ENCODE results near the gene COX20.

The COX20 gene

GRCh38 chr1:244868484-244869363 is 33.3 kb downstream of the COX20 start:
- no peak for DNase-seq (ENCODE audit: low read depth)
- in situ Hi-C loops (cut with HindIII; ENCODE audit: low sequenced_read_pairs) = no loop called here
- TF ChIP-seq CTCF (IDR thresholded peaks at IDR 0.05; ENCODE audit: low read depth, low read length, missing control alignments) = no peak
- no peak overlapping the region for H3K4me3 ChIP-seq (ENCODE audit: low read depth, low read length)

DNA sequence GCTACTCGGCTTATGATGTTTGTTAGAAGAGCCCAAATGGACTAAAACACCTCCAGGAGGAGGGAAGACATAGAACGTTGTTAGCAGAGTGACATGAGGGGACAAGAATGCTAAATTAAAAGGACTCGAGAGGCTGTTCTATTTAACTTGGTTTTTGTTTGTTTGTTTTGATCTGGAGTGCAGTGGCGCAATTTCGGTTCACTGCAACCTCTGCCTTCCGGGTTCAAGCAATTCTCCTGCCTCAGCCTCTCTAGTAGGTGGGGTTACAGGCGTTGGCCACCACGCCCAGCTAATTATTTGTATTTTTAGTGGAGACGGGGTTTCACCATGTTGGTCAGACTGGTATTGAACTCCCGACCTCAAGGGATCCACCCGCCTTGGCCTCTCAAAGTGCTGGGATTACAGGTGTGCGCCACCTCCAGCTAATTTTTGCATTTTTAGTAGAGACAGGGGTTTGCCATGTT is 33.9 kb downstream of the COX20 start:
- DNase-seq (ENCODE audit: low read depth) = no peak
- in situ Hi-C loops (cut with HindIII; ENCODE audit: low sequenced_read_pairs) = no loop called here
- no peak overlapping the region for H3K4me3 ChIP-seq (ENCODE audit: low read depth, low read length)
- no peak for TF ChIP-seq CTCF (IDR thresholded peaks at IDR 0.05; ENCODE audit: low read depth, low read length, missing control alignments)

DNA sequence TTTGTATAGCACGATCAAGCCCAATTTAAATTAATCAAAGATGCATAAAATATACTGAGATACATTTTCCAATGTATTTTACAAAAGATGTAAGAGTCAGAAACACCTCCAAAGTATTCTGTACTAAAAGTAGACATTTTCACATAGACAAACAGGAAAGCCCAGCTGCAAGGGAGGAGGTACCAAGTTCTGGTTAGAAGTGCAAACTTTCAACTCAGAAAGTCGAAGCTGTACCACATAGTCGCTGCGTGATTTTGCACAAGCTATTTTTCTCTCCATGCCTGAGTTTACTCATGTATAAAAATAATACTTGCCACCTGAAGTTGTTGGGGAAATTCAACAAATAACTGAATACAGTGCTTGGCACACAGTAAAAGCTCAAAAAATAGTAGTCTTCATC is 34.5 kb downstream of the COX20 start:
- no peak for DNase-seq (ENCODE audit: low read depth)
- no peak for TF ChIP-seq CTCF (IDR thresholded peaks at IDR 0.05; ENCODE audit: low read depth, low read length, missing control alignments)
- in situ Hi-C loops (cut with HindIII; ENCODE audit: low sequenced_read_pairs) = no loop called here
- no peak overlapping the region for H3K4me3 ChIP-seq (ENCODE audit: low read depth, low read length)

DNA sequence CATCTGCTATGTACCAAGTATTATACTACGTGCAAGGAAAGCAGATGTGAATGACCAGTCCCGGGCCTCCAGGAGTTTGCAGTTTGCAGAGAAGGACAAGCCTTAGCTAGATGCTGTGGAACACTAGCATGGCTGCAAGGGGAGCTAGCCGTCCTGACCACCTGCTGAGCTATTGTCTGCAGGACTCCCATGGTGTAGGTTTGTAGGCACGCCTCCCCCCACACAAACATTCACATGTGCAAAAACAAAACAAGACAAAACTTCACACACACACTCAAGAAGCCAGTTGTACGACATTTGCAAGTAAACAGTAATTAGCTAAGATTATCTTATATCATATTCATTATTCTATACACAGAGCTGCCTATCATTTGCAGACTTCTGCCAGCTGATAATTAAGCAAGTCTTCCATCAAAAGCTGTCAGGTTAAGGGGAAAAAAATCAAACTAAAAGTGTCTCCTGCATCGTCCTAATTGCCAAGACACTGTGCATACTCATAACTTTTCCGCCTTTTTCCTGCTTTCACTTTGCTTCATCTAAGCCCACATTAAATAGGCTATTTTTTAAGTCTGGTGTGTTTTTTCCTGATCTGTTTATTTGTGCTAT is 39.6 kb downstream of the COX20 start:
- TF ChIP-seq CTCF (IDR thresholded peaks at IDR 0.05; ENCODE audit: low read depth, low read length, missing control alignments) = no peak
- H3K4me3 ChIP-seq (ENCODE audit: low read depth, low read length) = no peak overlapping the region
- DNase-seq (ENCODE audit: low read depth) = no peak
- in situ Hi-C loops (cut with HindIII; ENCODE audit: low sequenced_read_pairs) = no loop called here

DNA sequence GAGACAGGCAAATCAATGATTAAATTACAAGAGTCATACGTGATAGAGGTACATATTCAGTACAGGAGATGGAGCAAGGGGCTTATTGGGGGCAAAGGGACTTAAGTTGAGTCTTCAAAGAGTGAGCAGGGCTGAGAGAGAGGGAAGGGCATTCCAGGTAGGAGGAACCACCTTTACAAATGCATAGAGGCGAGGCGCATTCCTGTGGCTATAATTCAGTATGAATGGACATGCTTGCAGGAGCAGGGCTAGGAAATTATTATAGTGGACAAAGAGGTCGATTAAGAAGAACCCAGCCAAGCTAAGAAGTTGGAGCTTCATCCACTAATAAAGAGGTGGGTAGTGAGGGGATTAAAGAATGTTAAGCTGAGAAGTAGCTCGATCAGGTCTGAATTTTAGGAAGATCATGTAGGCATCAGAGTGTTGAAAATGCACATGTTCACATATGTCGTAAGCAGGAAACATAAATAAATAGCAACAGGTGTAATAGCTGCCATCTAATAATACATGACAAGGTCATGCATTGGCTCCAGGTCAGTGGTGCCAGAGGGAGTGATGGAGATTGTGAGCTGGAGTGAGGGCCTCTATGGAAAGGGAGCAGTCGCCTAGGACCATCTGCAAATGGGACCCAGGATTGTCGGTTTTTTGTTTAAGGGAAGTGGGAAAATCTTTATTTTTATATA is 40.9 kb downstream of the COX20 start:
- in situ Hi-C loops (cut with HindIII; ENCODE audit: low sequenced_read_pairs) = no loop called here

More for the DNA sequence above, 40.9 kb downstream of the COX20 start:
- no peak overlapping the region for H3K4me3 ChIP-seq (ENCODE audit: low read depth, low read length)
- no peak for TF ChIP-seq CTCF (IDR thresholded peaks at IDR 0.05; ENCODE audit: low read depth, low read length, missing control alignments)
- no peak for DNase-seq (ENCODE audit: low read depth)

Measured in astrocyte of the cerebellum (primary cell).